Stomach (tissue), 9 donors: Measurements from ENCODE around the gene KCNE4. TPM values are rescaled to one million over a fixed set of nuclear protein-coding genes. Genes with fewer than 3 reads are reported as not detected.

Source experiments
- DNase-seq, 2 donors: peaks; one replicate each; pipeline versions ENCODE4 v3.0.0 to v3.0.0-alpha.2; 2013 to 2019
- H3K27ac ChIP-seq, 5 donors: fragments of 200-600 bp in 4 of 5; sonication (generic) in 4 of 5; one replicate each; pipeline ENCODE4 v1.5.1; 2013 to 2019; ENCODE audit warnings: mild to moderate bottlenecking in 1 of 5, moderate library complexity in 1 of 5
- H3K27me3 ChIP-seq, 3 donors: fragments of 200-600 bp; sonication (generic); one replicate each; pipeline ENCODE4 v1.5.1; 2017 to 2019; ENCODE audit warnings: mixed run types in 1 of 3
- H3K36me3 ChIP-seq, 4 donors: fragments of 200-600 bp; sonication (generic); 1 replicate in 3 of 4; 2 replicates in 1 of 4; pipeline ENCODE4 v1.5.1; 2016 to 2019
- H3K4me1 ChIP-seq, 4 donors: fragments of 200-600 bp; sonication (generic); one replicate each; pipeline ENCODE4 v1.5.1; 2016 to 2019
- H3K4me3 ChIP-seq, 4 donors: fragments of 200-600 bp; sonication (generic) in 3 of 4; one replicate each; pipeline ENCODE4 v1.5.1; 2016 to 2019; ENCODE audit warnings: mild to moderate bottlenecking in 1 of 4
- H3K9me3 ChIP-seq, 4 donors: fragments of 200-600 bp; sonication (generic); one replicate each; pipeline ENCODE4 v1.5.1; 2016 to 2019
- EP300 ChIP-seq: sonication (generic); formaldehyde crosslinking; IDR thresholded peaks from one replicate; pipeline ENCODE4 v1.6.1; 2017; ENCODE audit warnings: antibody characterized with exemption
- POLR2A ChIP-seq, 4 donors: fragments of 450-650 bp; IDR thresholded peaks; one replicate each; pipeline ENCODE4 v1.6.1; 2016; ENCODE audit warnings: antibody characterized with exemption in 4 of 4, control low read depth in 2 of 4, mild to moderate bottlenecking in 1 of 4, moderate library complexity in 1 of 4
- POLR2AphosphoS5 ChIP-seq, 3 donors: sonication (generic); formaldehyde crosslinking; IDR thresholded peaks; one replicate each; pipeline ENCODE4 v1.6.1; 2016; ENCODE audit warnings: antibody characterized with exemption in 3 of 3
- WGBS, 5 donors: extraction: QIAGEN DNeasy Blood & Tissue Kit in 3 of 5; methylation state at CpG; one replicate each; pipeline versions ENCODE4 v1.1.5 to v1.1.7; 2013 to 2018; 5-methylcytosine and 5-hydroxymethylcytosine counted together
- intact Hi-C: fragments of 100-400 bp; cut with DNase I; formaldehyde crosslinking; loops from one replicate; pipeline ENCODE4 v1.15.1; 2023; ENCODE audit warnings: low total_unique reads
- polyA plus RNA-seq, 3 donors: library from polyadenylated mRNA; stranded (reverse); fragments of 200-250 nt; gene quantifications; one replicate each; pipeline ENCODE4 v1.2.3, GENCODE V29; 2013
- total RNA-seq, 5 donors: library from RNA; depleted of rRNA; stranded (reverse); fragments of >200 nt; gene quantifications; one replicate each; pipeline versions ENCODE4 v1.1.0 to v1.2.3, GENCODE V29; 2014 to 2016
- TF ChIP-seq, protein P1 (sequence below), 7 experiments: fragments of 450-650 bp in 4 of 7; fragments of 200-600 bp in 3 of 7; sonication (generic) in 3 of 7; IDR thresholded peaks; one replicate each; pipeline ENCODE4 v1.5.1; 2016 to 2019; ENCODE audit warnings: antibody characterized with exemption in 7 of 7, control low read depth in 2 of 7, mild to moderate bottlenecking in 1 of 7
- donor health status: healthy with polysubstance abuse.
- donor health status: Bipolar disorder and iron deficiency.
- donor health status: healthy.

The KCNE4 gene
- total and polyA plus RNA-seq, 8 donors = 0.58 to 16.3 (median 2.9) TPM; not detected in 1

- Histone ChIP-seq H3K27ac (peak overlapping the region; percentile 9 to 65 (median 51)), H3K4me3 (no peak overlapping the region), H3K4me1 (peaks cover 0 to 33% (median 18%) of the 10 kb centered on the region in 4 donors), H3K9me3 (no peaks in the 10 kb centered on the region), H3K36me3 (no peaks in the 10 kb centered on the region), H3K27me3 (no peaks in the 10 kb centered on the region)
- WGBS, 5 donors = 62 to 82% (median 72%) methylated on average over 6 to 7 of the region's 7 CpGs
- intact Hi-C loops = no loop called here
- no peak for TF ChIP-seq POLR2AphosphoS5 (IDR thresholded peaks at IDR 0.05)
- TF ChIP-seq EP300 = no peak
- TF ChIP-seq, protein P1, sequence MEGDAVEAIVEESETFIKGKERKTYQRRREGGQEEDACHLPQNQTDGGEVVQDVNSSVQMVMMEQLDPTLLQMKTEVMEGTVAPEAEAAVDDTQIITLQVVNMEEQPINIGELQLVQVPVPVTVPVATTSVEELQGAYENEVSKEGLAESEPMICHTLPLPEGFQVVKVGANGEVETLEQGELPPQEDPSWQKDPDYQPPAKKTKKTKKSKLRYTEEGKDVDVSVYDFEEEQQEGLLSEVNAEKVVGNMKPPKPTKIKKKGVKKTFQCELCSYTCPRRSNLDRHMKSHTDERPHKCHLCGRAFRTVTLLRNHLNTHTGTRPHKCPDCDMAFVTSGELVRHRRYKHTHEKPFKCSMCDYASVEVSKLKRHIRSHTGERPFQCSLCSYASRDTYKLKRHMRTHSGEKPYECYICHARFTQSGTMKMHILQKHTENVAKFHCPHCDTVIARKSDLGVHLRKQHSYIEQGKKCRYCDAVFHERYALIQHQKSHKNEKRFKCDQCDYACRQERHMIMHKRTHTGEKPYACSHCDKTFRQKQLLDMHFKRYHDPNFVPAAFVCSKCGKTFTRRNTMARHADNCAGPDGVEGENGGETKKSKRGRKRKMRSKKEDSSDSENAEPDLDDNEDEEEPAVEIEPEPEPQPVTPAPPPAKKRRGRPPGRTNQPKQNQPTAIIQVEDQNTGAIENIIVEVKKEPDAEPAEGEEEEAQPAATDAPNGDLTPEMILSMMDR (IDR thresholded peaks at IDR 0.05) = no peak
- TF ChIP-seq POLR2A (IDR thresholded peaks at IDR 0.05) = no peak
- peak in 1 of 2 donors; percentile 14 for DNase-seq
These were observed 41.6 kb downstream of the KCNE4 start for GRCh38 chr2:223093436-223094241.

- Histone ChIP-seq H3K36me3 (no peaks in the 10 kb centered on the region), H3K27ac (peak overlapping the region in 1 of 5 donors; percentile 60), H3K4me3 (no peak overlapping the region), H3K9me3 (no peaks in the 10 kb centered on the region), H3K4me1 (peaks cover 9 to 32% (median 21%) of the 10 kb centered on the region in 4 donors), H3K27me3 (no peaks in the 10 kb centered on the region)
- TF ChIP-seq POLR2A (IDR thresholded peaks at IDR 0.05) (no peak), EP300 (no peak), POLR2AphosphoS5 (IDR thresholded peaks at IDR 0.05) (no peak)
- TF ChIP-seq, protein P1 (IDR thresholded peaks at IDR 0.05) = no peak
- intact Hi-C loops = no loop called here
- WGBS, 5 donors = 82 to 98% (median 91%) methylated on average over 1 of the region's 1 CpG
- DNase-seq = no peak
These were observed 43.2 kb downstream of the KCNE4 start for GRCh38 chr2:223095207-223095606.

GRCh38 chr2:223096235-223096970 lies 44.4 kb downstream of the KCNE4 start:
- Histone ChIP-seq H3K27me3 (no peaks in the 10 kb centered on the region), H3K27ac (peak overlapping the region in 2 of 5 donors; percentile 1 to 60), H3K4me3 (no peak overlapping the region), H3K4me1 (peaks cover 9 to 38% (median 19%) of the 10 kb centered on the region in 4 donors), H3K36me3 (no peaks in the 10 kb centered on the region), H3K9me3 (no peaks in the 10 kb centered on the region)
- DNase-seq = no peak
- intact Hi-C loops = no loop called here
- TF ChIP-seq, protein P1 (IDR thresholded peaks at IDR 0.05) = no peak
- no peak for TF ChIP-seq POLR2A (IDR thresholded peaks at IDR 0.05)
- TF ChIP-seq EP300 = no peak
- TF ChIP-seq POLR2AphosphoS5 (IDR thresholded peaks at IDR 0.05) = no peak
- WGBS, 5 donors = 60 to 79% (median 75%) methylated on average over 5 of the region's 5 CpGs

GRCh38 chr2:223097888-223098383 lies 45.9 kb downstream of the KCNE4 start:
- Histone ChIP-seq H3K27me3 (no peaks in the 10 kb centered on the region), H3K9me3 (no peaks in the 10 kb centered on the region), H3K4me3 (no peak overlapping the region), H3K4me1 (peaks cover 9 to 40% (median 22%) of the 10 kb centered on the region in 4 donors), H3K36me3 (no peaks in the 10 kb centered on the region), H3K27ac (peak overlapping the region in 1 of 5 donors; percentile 36)
- WGBS, 5 donors = 73 to 94% (median 83%) methylated on average over 6 of the region's 6 CpGs
- TF ChIP-seq, protein P1 (IDR thresholded peaks at IDR 0.05) = no peak
- TF ChIP-seq EP300 (no peak), POLR2AphosphoS5 (IDR thresholded peaks at IDR 0.05) (no peak), POLR2A (IDR thresholded peaks at IDR 0.05) (no peak)
- no peak for DNase-seq
- intact Hi-C loops = no loop called here
